Neutrophil (primary cell): Measurements from ENCODE around the gene ADAMTS8.

Source experiments
- H3K27ac ChIP-seq: fragments of 200-600 bp; sonication (generic); 2 replicates; pipeline ENCODE4 v1.5.1; 2016; ENCODE audit warnings: mild to moderate bottlenecking, moderate library complexity
- H3K27me3 ChIP-seq: fragments of 200-600 bp; sonication (generic); 2 replicates; pipeline ENCODE4 v1.6.0; 2016; ENCODE audit warnings: mild to moderate bottlenecking
- H3K36me3 ChIP-seq: fragments of 200-600 bp; sonication (generic); 2 replicates; pipeline ENCODE4 v1.5.1; 2017
- H3K4me1 ChIP-seq, 2 experiments: fragments of 200-600 bp in 1 of 2; sonication (generic) in 1 of 2; 1 replicate in 1 of 2; 2 replicates in 1 of 2; pipeline versions ENCODE4 v1.5.1 to v1.6.1; 2013 to 2016; ENCODE audit warnings: low read depth in 1 of 2, low read length in 1 of 2, mild to moderate bottlenecking in 1 of 2, moderate library complexity in 1 of 2; ENCODE audit not compliant: control insufficient read depth in 1 of 2, insufficient read depth in 1 of 2
- H3K4me3 ChIP-seq, 2 experiments: fragments of 200-600 bp in 1 of 2; sonication (generic) in 1 of 2; 1 replicate in 1 of 2; 2 replicates in 1 of 2; pipeline ENCODE4 v1.5.1; 2013 to 2016; ENCODE audit warnings: low read depth in 1 of 2, low read length in 1 of 2, mild to moderate bottlenecking in 1 of 2, moderate library complexity in 1 of 2
- H3K9me3 ChIP-seq: fragments of 200-600 bp; sonication (generic); 2 replicates; pipeline ENCODE4 v1.5.1; 2016
- TF ChIP-seq, protein P1 (sequence below): fragments of 200-600 bp; sonication (generic); IDR thresholded peaks from 2 replicates; pipeline ENCODE4 v1.5.1; 2016; ENCODE audit warnings: antibody characterized with exemption

ADAMTS8 gene

DNA sequence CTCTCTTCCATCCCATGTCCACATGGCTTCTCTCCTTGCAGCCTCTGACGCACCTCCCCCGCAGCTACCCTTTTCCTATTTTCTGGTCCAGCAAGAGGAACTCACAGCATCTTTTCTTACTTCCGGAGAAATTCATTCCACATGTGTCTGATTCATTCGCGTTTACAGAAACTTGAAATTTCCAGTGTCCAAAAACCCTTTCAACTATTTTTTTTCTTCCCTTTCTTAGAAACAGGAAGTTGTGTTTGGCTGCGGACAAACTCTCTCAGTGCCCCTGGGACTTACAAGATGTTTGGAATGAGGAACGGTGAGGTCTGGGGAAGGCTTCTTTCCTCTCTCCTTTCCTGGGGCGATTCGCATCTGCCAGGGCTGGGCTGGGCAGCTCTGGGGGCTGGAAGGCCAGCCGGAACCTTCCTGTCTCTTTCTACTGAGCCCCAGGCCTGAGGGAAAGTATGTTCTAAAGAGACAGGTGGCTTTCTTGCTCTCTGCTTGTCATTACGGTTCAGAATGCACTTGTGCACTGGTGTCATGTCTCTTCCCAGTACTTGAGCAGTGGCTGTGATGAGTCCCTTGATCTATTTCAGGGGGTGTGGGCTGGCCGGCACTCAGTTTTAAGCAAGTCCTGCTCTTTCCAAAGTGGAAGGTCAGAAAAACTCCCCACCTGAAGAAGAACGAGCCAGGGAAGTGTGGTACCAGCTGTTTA, 27.5 kb downstream of the ADAMTS8 start:
- Histone ChIP-seq H3K4me3 (no peak overlapping the region), H3K27ac (no peak overlapping the region), H3K27me3 (peaks cover 66% of the 10 kb centered on the region), H3K36me3 (no peaks in the 10 kb centered on the region), H3K9me3 (no peaks in the 10 kb centered on the region), H3K4me1 (no peaks in the 10 kb centered on the region)
- TF ChIP-seq, protein P1, sequence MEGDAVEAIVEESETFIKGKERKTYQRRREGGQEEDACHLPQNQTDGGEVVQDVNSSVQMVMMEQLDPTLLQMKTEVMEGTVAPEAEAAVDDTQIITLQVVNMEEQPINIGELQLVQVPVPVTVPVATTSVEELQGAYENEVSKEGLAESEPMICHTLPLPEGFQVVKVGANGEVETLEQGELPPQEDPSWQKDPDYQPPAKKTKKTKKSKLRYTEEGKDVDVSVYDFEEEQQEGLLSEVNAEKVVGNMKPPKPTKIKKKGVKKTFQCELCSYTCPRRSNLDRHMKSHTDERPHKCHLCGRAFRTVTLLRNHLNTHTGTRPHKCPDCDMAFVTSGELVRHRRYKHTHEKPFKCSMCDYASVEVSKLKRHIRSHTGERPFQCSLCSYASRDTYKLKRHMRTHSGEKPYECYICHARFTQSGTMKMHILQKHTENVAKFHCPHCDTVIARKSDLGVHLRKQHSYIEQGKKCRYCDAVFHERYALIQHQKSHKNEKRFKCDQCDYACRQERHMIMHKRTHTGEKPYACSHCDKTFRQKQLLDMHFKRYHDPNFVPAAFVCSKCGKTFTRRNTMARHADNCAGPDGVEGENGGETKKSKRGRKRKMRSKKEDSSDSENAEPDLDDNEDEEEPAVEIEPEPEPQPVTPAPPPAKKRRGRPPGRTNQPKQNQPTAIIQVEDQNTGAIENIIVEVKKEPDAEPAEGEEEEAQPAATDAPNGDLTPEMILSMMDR: no peak

DNA sequence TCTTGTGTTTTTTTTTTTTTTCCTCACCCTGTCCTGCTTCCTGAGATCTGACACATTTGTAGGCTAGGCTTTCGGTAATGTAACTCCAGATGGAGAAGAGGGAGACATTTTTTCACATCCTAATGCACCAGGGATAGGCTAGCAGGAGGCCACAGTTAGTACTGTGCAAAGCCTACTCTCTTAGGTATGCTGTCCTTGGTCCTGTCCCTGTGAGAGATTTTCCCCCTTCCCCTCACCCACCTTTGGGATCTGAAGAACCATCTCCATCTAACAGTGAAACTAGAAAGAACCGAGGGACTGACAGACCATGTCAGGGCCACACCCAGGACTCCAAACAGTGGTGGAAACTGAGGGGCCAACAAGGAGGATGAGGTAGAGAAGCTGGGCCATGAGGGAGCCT, 29.2 kb downstream of the ADAMTS8 start:
- TF ChIP-seq, protein P1: no peak
- H3K27me3 ChIP-seq: peaks cover 82% of the 10 kb centered on the region
- no peak overlapping the region for H3K4me3 ChIP-seq
- no peak overlapping the region for H3K27ac ChIP-seq
- no peaks in the 10 kb centered on the region for H3K4me1 ChIP-seq
- no peaks in the 10 kb centered on the region for H3K9me3 ChIP-seq
- H3K36me3 ChIP-seq: no peaks in the 10 kb centered on the region

DNA sequence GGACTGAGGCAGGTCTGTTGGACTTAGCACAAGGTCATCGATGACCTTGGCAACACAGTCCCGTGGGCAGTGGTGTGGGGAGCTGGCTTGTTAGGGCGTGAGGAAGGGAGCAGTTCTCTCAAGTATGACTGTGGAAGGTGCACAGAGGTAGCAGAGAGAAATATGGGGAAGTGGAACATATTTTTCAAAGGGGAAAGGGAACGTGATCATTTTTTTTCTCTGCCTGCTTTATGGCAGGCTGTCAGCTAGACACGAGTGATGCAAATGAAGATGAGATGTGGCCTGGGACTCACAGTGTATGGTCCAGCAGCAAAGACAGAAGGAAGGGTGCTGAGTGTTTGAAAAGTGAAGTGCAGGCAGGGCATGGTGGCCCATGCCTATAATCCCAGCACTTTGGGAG, 30.6 kb downstream of the ADAMTS8 start:
- H3K9me3 ChIP-seq: no peaks in the 10 kb centered on the region
- H3K4me1 ChIP-seq: no peaks in the 10 kb centered on the region
- H3K4me3 ChIP-seq: no peak overlapping the region
- H3K36me3 ChIP-seq: no peaks in the 10 kb centered on the region
- TF ChIP-seq, protein P1: no peak
- peaks cover 78% of the 10 kb centered on the region for H3K27me3 ChIP-seq
- H3K27ac ChIP-seq: no peak overlapping the region

DNA sequence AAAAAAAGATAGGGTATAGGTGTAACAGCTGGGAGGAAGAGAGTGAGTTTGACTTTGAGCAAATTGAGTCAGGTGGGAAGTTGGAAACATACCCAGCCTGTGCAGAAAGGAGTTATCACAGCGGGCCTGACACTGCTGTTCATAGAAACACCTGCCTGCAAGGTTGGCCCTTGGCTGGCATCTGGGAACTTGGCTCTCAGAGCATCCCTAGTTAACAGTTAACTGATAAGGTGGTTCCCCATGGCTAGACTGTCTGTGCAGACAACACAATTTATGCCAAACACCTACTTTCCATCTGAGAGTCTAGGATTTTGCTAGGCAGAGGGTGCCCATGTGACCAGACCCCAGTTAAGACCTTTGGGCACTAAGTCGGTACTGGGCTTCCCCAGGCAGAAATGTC, 31.4 kb downstream of the ADAMTS8 start:
- Histone ChIP-seq H3K4me1 (no peaks in the 10 kb centered on the region), H3K36me3 (no peaks in the 10 kb centered on the region), H3K9me3 (no peaks in the 10 kb centered on the region), H3K4me3 (no peak overlapping the region), H3K27me3 (peaks cover 77% of the 10 kb centered on the region), H3K27ac (no peak overlapping the region)
- TF ChIP-seq, protein P1: no peak

DNA sequence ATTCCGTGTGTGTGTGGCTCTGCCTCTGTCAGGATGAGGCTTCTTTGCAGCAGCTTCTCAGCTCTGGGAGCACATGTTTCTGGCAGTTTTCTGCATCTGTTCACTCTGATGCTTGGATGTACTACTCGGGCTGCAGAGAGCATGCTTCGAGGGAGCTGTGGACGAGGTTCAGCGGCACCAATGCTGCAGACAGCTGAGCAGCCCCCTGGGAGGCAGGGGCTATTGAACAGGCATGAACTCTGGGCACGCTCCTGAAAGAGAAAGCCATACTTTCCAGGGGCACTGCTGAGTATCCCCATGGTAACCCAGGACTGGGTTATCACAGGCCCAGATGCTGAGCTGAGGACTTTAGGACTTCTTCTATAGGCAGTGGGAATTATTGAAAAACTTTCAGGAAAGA, 33.8 kb downstream of the ADAMTS8 start:
- Histone ChIP-seq H3K27ac (no peak overlapping the region), H3K27me3 (peaks cover 78% of the 10 kb centered on the region), H3K4me3 (no peak overlapping the region), H3K4me1 (no peaks in the 10 kb centered on the region), H3K36me3 (no peaks in the 10 kb centered on the region), H3K9me3 (no peaks in the 10 kb centered on the region)
- TF ChIP-seq, protein P1: no peak

DNA sequence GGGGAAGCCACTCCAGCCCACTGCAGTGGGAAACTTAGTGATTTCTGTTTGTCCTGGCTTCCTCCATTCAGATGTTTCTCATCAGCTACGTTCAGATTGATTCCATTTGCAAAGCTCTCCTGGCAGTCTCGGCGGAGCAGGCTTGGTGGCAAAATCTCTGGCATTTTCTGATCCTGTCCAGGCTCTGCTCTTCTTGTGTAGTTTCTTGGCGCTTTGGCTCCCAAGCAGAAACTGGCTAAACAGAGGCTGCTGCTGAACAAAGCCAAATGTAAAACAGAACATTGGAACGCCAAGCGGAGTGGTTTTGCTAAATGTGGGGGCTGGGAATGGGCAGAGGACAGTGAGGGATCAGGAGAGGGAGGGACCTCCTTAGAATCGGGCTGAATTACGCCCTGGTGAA, 36.7 kb downstream of the ADAMTS8 start:
- H3K4me1 ChIP-seq: no peaks in the 10 kb centered on the region
- H3K27ac ChIP-seq: no peak overlapping the region
- H3K4me3 ChIP-seq: no peak overlapping the region
- peaks cover 80% of the 10 kb centered on the region for H3K27me3 ChIP-seq
- TF ChIP-seq, protein P1: no peak
- H3K9me3 ChIP-seq: no peaks in the 10 kb centered on the region
- H3K36me3 ChIP-seq: no peaks in the 10 kb centered on the region
